Measurements from ENCODE around the gene STX3. TPM values are rescaled to one million over a fixed set of nuclear protein-coding genes. Genes with fewer than 3 reads are reported as not detected.
A peak's percentile ranks its signal among the peaks of the same experiment; 100 is the strongest.

Gene STX3
- total and polyA plus RNA-seq, 8 donors, result 12.1 to 21.5 (median 15.3) TPM

DNA sequence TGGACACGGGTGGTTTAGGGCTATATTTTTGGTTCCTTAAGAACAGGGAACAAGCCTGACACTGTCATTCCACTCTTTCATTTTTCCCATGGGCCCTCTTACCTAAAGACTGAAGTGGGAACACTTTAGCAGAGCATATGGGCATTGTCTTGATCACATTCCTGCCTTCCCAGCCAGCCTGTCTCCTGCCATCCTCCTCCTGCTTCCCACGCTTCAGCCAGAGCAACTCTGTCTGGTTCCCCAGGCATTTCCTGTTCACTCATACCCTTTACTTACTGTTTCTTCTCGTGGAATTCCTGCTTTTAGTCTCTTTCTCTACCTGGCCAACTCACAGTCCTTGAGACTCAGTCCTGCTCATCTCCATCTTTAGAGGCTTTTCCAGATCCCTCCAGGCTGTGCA, 32.6 kb downstream of the STX3 start:
- H3K9me3 ChIP-seq, result no peaks in the 10 kb centered on the region
- H3K4me3 ChIP-seq, result no peak overlapping the region
- ATAC-seq (no peak), FAIRE-seq (no peak), DNase-seq (no peak)
- intact Hi-C loops (cut with DNase I), result no loop called here
- H3K36me3 ChIP-seq, result peaks cover 0 to 15% (median 5%) of the 10 kb centered on the region in 3 donors
- TF ChIP-seq, protein P1, sequence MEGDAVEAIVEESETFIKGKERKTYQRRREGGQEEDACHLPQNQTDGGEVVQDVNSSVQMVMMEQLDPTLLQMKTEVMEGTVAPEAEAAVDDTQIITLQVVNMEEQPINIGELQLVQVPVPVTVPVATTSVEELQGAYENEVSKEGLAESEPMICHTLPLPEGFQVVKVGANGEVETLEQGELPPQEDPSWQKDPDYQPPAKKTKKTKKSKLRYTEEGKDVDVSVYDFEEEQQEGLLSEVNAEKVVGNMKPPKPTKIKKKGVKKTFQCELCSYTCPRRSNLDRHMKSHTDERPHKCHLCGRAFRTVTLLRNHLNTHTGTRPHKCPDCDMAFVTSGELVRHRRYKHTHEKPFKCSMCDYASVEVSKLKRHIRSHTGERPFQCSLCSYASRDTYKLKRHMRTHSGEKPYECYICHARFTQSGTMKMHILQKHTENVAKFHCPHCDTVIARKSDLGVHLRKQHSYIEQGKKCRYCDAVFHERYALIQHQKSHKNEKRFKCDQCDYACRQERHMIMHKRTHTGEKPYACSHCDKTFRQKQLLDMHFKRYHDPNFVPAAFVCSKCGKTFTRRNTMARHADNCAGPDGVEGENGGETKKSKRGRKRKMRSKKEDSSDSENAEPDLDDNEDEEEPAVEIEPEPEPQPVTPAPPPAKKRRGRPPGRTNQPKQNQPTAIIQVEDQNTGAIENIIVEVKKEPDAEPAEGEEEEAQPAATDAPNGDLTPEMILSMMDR (IDR thresholded peaks at IDR 0.05), result no peak
- peak overlapping the region; percentile 29 to 73 (median 41) for H3K27ac ChIP-seq
- WGBS, 2 donors, result 65 to 68% methylated on average over 3 of the region's 3 CpGs
- H3K4me1 ChIP-seq, result peaks cover 15 to 19% (median 18%) of the 10 kb centered on the region in 3 donors
- no peaks in the 10 kb centered on the region for H3K27me3 ChIP-seq

DNA sequence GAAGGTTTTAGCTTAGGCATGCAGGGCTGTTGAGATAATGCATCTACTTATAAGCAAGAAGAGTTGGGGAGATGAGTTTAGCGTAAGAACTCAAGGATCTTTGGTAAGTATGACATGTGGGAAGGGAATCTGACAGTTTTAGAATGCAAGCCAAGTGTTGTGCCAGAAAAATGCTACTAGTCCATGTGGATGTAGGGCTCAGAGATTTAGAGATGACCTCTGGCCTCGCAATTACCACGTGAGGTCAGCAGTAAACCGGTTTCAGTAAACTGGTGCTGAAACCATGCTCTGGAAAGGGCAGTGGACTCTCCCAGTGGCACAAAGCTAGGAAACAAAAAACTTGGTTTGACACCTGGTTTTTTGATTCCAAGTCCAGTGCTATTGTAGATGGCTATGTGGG, 36.5 kb downstream of the STX3 start:
- H3K27ac ChIP-seq, result no peak overlapping the region
- no peak overlapping the region for H3K4me3 ChIP-seq
- no peaks in the 10 kb centered on the region for H3K27me3 ChIP-seq
- peaks cover 10 to 12% (median 11%) of the 10 kb centered on the region in 3 donors for H3K4me1 ChIP-seq
- TF ChIP-seq, protein P1 (IDR thresholded peaks at IDR 0.05), result no peak
- DNase-seq (no peak), ATAC-seq (no peak), FAIRE-seq (no peak)
- intact Hi-C loops (cut with DNase I), result no loop called here
- H3K36me3 ChIP-seq, result peaks cover 0 to 46% (median 18%) of the 10 kb centered on the region in 3 donors
- WGBS, 2 donors, result 93 to 94% methylated on average over 4 of the region's 4 CpGs
- no peaks in the 10 kb centered on the region for H3K9me3 ChIP-seq

- intact Hi-C loops (cut with DNase I), result no loop called here
- no peak overlapping the region for H3K4me3 ChIP-seq
- FAIRE-seq (no peak), DNase-seq (no peak), ATAC-seq (no peak)
- peaks cover 0 to 54% (median 18%) of the 10 kb centered on the region in 3 donors for H3K36me3 ChIP-seq
- H3K27me3 ChIP-seq, result no peaks in the 10 kb centered on the region
- no peak overlapping the region for H3K27ac ChIP-seq
- TF ChIP-seq, protein P1 (IDR thresholded peaks at IDR 0.05), result no peak
- 89% methylated on average over 1 of the region's 1 CpG for WGBS, 2 donors
- no peaks in the 10 kb centered on the region for H3K9me3 ChIP-seq
- peaks cover 5% of the 10 kb centered on the region in 3 donors for H3K4me1 ChIP-seq
Measured at GRCh38 chr11:59792507-59792906, 37.3 kb downstream of the STX3 start.

DNA sequence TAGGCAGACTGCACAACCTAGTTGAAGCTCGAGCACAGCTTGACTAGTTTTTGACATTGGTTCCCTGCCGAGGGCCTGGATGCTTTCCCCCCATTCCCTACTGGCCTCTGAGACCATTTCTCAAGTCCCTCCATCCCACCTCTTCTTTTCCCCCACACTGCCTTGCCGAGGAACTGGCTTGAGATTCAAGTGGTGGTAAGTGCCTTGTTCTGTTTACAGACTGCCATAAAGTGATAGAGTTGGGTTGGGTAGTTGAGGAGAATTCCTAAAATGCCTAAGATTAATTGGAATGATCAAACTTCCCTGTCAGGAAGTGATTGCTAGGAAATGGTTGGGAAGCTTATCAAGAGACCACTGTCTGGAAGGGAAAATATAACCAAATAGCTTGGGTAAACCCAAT, 39.2 kb downstream of the STX3 start:
- Histone ChIP-seq H3K4me3 (no peak overlapping the region), H3K4me1 (no peaks in the 10 kb centered on the region), H3K27me3 (no peaks in the 10 kb centered on the region), H3K9me3 (no peaks in the 10 kb centered on the region), H3K27ac (no peak overlapping the region), H3K36me3 (peaks cover 0 to 57% (median 18%) of the 10 kb centered on the region in 3 donors)
- intact Hi-C loops (cut with DNase I), result no loop called here
- no peak for DNase-seq
- no peak for FAIRE-seq
- ATAC-seq, result no peak
- TF ChIP-seq, protein P1 (IDR thresholded peaks at IDR 0.05), result no peak
- 80 to 96% methylated on average over 3 of the region's 3 CpGs for WGBS, 2 donors

- TF ChIP-seq, protein P1 (IDR thresholded peaks at IDR 0.05), result no peak
- no peak for FAIRE-seq
- no peak for DNase-seq
Measured at GRCh38 chr11:59800390-59801025, 45.3 kb downstream of the STX3 start.

More at GRCh38 chr11:59800390-59801025, 45.3 kb downstream of the STX3 start:
- ATAC-seq, result no peak
- no peak overlapping the region for H3K4me3 ChIP-seq
- no peak overlapping the region for H3K27ac ChIP-seq
- peaks cover 0 to 27% (median 4%) of the 10 kb centered on the region in 3 donors for H3K36me3 ChIP-seq
- intact Hi-C loops (cut with DNase I), result loop anchor here in 2 of 3 donors (5.0 kb wide), 1 partner anchor 48 kb away; no protein-coding TSS in a partner anchor
- 86% methylated on average over 7 of the region's 7 CpGs for WGBS, 2 donors
- no peaks in the 10 kb centered on the region for H3K27me3 ChIP-seq
- H3K9me3 ChIP-seq, result no peaks in the 10 kb centered on the region
- no peaks in the 10 kb centered on the region for H3K4me1 ChIP-seq
